ENCODE results near the gene BICD2.

BICD2 gene

GRCh38 chr9:92740009-92740408, 24.6 kb downstream of the BICD2 start:
- DNase-seq, result no peak
- no peaks in the 10 kb centered on the region for H3K36me3 ChIP-seq (replicated peaks)
- H3K27ac ChIP-seq, result no peak overlapping the region
- H3K27me3 ChIP-seq (replicated peaks), result no peaks in the 10 kb centered on the region
- H3K4me3 ChIP-seq (ENCODE audit: low read depth, low read length), result no peak overlapping the region
- TF ChIP-seq CTCF (IDR thresholded peaks at IDR 0.05; ENCODE audit: low read depth, low read length, missing control alignments), result no peak
- in situ Hi-C loops (cut with HindIII; ENCODE audit: low pct_ligation_motif_present, low sequenced_read_pairs), result no loop called here

DNA sequence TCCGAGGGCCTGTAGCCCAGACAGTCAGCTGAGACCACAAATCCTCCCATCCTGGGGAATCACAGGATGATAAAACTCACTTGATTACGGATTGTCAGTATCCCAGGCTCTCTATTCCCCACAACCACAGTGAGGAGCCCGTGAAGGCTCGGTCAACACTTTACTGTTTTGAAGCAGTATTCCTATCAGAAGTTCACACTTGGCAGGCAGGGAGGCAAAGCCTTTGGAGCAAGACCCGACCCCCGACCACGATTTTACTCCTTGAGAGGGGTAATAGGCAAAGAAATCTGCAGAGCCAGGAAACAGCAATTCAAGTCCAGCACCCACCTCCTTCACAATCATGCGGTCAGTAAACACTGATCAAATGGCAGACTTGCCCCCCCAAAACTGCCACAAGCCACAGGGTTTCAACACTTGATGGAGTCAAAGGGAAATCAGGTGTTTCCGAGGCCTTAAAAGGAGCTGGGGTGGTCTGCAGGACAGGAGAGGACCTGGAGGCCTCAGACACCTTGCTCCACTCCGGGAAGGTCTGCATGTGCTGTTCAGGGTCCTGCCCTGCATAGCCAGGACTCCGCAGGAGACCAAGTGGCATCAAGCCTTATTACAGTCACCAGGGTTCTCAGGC, 25.2 kb downstream of the BICD2 start:
- H3K27ac ChIP-seq, result no peak overlapping the region
- DNase-seq, result no peak
- no peaks in the 10 kb centered on the region for H3K36me3 ChIP-seq (replicated peaks)
- H3K27me3 ChIP-seq (replicated peaks), result no peaks in the 10 kb centered on the region
- in situ Hi-C loops (cut with HindIII; ENCODE audit: low pct_ligation_motif_present, low sequenced_read_pairs), result no loop called here
- no peak for TF ChIP-seq CTCF (IDR thresholded peaks at IDR 0.05; ENCODE audit: low read depth, low read length, missing control alignments)
- H3K4me3 ChIP-seq (ENCODE audit: low read depth, low read length), result no peak overlapping the region

DNA sequence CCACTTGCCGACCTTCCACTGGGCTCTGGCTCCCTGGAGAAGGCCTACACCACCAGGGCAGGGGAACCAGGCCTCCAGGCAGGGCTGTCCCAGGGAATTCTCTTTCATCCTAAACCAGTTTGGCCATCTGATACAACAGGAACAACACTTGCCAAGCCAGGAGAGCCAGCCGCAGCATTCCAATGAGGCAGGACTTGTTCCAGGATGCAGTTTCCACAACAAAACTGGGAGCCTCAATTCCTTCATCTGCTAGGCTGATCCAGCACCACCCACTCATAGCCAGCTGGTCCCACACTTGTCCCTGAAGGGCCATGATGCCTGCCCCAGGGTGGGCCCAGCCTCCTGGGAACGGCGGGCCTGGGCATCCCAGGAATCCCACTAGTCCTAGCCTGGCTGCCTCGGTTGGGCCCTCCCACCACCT, 26.0 kb downstream of the BICD2 start:
- no peak for DNase-seq
- no peaks in the 10 kb centered on the region for H3K27me3 ChIP-seq (replicated peaks)
- in situ Hi-C loops (cut with HindIII; ENCODE audit: low pct_ligation_motif_present, low sequenced_read_pairs), result no loop called here
- H3K36me3 ChIP-seq (replicated peaks), result no peaks in the 10 kb centered on the region
- H3K4me3 ChIP-seq (ENCODE audit: low read depth, low read length), result no peak overlapping the region
- H3K27ac ChIP-seq, result no peak overlapping the region
- TF ChIP-seq CTCF (IDR thresholded peaks at IDR 0.05; ENCODE audit: low read depth, low read length, missing control alignments), result no peak

DNA sequence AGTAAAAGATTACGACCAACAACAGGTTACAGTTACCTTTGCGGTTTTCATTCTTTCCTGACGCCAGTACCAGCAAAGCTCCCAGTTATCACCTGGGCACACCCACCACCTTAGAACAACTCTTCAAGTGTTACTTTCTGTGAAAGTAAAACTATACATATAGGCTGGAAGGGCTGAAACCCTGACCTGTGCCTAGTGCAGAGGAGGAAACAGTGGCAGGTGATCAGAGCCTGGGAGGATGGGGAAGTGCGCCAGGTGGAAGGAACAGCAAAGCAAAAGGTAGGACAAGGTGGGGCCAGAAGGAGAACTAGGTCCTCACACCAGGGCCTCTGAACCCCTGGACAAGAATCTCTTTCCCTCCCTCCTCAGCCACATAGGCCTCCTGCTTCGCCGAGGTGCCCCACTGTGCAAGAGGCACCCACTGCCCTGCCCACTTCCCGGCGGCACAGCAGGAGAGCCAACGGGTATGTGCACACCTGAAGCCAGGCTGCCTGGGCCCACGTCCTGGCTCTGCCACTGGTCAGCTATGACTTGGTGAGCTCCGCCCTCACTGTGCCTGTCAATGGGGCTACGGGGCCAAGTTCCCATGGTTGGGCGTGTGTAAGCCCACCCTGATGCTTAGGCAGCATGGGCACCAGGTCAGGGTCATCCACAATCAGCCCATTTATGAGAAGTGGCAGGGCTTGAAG, 26.9 kb downstream of the BICD2 start:
- Histone ChIP-seq H3K36me3 (replicated peaks) (no peaks in the 10 kb centered on the region), H3K27me3 (replicated peaks) (no peaks in the 10 kb centered on the region), H3K27ac (no peak overlapping the region), H3K4me3 (ENCODE audit: low read depth, low read length) (no peak overlapping the region)
- no peak for DNase-seq
- no peak for TF ChIP-seq CTCF (IDR thresholded peaks at IDR 0.05; ENCODE audit: low read depth, low read length, missing control alignments)
- in situ Hi-C loops (cut with HindIII; ENCODE audit: low pct_ligation_motif_present, low sequenced_read_pairs), result no loop called here

- no peak for TF ChIP-seq CTCF (IDR thresholded peaks at IDR 0.05; ENCODE audit: low read depth, low read length, missing control alignments)
- Histone ChIP-seq H3K4me3 (ENCODE audit: low read depth, low read length) (no peak overlapping the region), H3K36me3 (replicated peaks) (no peaks in the 10 kb centered on the region), H3K27me3 (replicated peaks) (no peaks in the 10 kb centered on the region), H3K27ac (no peak overlapping the region)
- in situ Hi-C loops (cut with HindIII; ENCODE audit: low pct_ligation_motif_present, low sequenced_read_pairs), result no loop called here
- no peak for DNase-seq
Observed at GRCh38 chr9:92737216-92737606, 27.4 kb downstream of the BICD2 start.

Data from brain microvascular endothelial cell (primary cell).